HepG2 (cell line): ENCODE measurements around the gene PUS1. TPM values are rescaled to one million over a fixed set of nuclear protein-coding genes. Genes with fewer than 3 reads are reported as not detected.

Experiments
- ATF1 ChIP-seq: IDR thresholded peaks from 2 replicates; pipeline ENCODE4 v1.6.1; 2016; ENCODE audit warnings: mild to moderate bottlenecking, control low read depth
- CAMTA2 ChIP-seq: sonication (generic); formaldehyde crosslinking; IDR thresholded peaks from 2 replicates; pipeline ENCODE4 v1.4.0; 2020; ENCODE audit warnings: mild to moderate bottlenecking, missing genetic modification reagents, borderline replicate concordance
- GTF2F1 ChIP-seq: fragments of 150-350 bp; IDR thresholded peaks from 2 replicates; pipeline ENCODE4 v1.6.1; 2014; ENCODE audit warnings: low read length
- JUND ChIP-seq: sonication (generic); formaldehyde crosslinking; IDR thresholded peaks from 2 replicates; pipeline ENCODE4 v1.8.0; 2022; ENCODE audit warnings: mild to moderate bottlenecking, missing genetic modification reagents
- KDM4B ChIP-seq: sonication (generic); formaldehyde crosslinking; IDR thresholded peaks from 2 replicates; pipeline ENCODE4 v1.4.0; 2020; ENCODE audit warnings: missing genetic modification reagents
- MBD4 ChIP-seq: IDR thresholded peaks from 2 replicates; pipeline ENCODE4 v1.6.1; 2012; ENCODE audit warnings: low read length, inconsistent platforms, borderline replicate concordance
- MEF2D ChIP-seq: sonication (generic); formaldehyde crosslinking; IDR thresholded peaks from 2 replicates; pipeline ENCODE4 v1.5.1; 2020; ENCODE audit warnings: mild to moderate bottlenecking, missing genetic modification reagents
- NR1H2 ChIP-seq: sonication (generic); formaldehyde crosslinking; IDR thresholded peaks from 2 replicates; pipeline ENCODE4 v1.8.1; 2022; ENCODE audit warnings: low read depth, missing genetic modification reagents, borderline replicate concordance
- NR3C1 ChIP-seq: sonication (generic); formaldehyde crosslinking; IDR thresholded peaks from 2 replicates; pipeline ENCODE4 v1.4.0; 2020; ENCODE audit warnings: missing genetic modification reagents
- RARG ChIP-seq: sonication (generic); formaldehyde crosslinking; IDR thresholded peaks from 2 replicates; pipeline ENCODE4 v1.4.0; 2020; ENCODE audit warnings: low read depth, mild to moderate bottlenecking, missing genetic modification reagents
- STAT5B ChIP-seq: sonication (generic); formaldehyde crosslinking; IDR thresholded peaks from 2 replicates; pipeline ENCODE4 v1.4.0; 2020; ENCODE audit warnings: missing genetic modification reagents
- ZBTB20 ChIP-seq: sonication (generic); formaldehyde crosslinking; IDR thresholded peaks from 2 replicates; pipeline ENCODE4 v1.8.1; 2023; ENCODE audit warnings: missing genetic modification reagents, low read depth, mild to moderate bottlenecking, borderline replicate concordance
- ZBTB3 ChIP-seq: sonication (generic); formaldehyde crosslinking; IDR thresholded peaks from 2 replicates; pipeline ENCODE4 v1.4.0; 2020; ENCODE audit warnings: low read depth, mild to moderate bottlenecking, moderate library complexity, missing genetic modification reagents, borderline replicate concordance
- ZNF556 ChIP-seq: sonication (generic); formaldehyde crosslinking; IDR thresholded peaks from 2 replicates; pipeline ENCODE4 v1.4.0; 2020; ENCODE audit warnings: mild to moderate bottlenecking, missing genetic modification reagents, borderline replicate concordance
- ZNF558 ChIP-seq: sonication (generic); formaldehyde crosslinking; IDR thresholded peaks from 2 replicates; pipeline ENCODE4 v1.9.0; 2022; ENCODE audit warnings: mild to moderate bottlenecking, missing genetic modification reagents, borderline replicate concordance
- polyA plus RNA-seq, 8 experiments: library from polyadenylated mRNA; depleted of rRNA in 3 of 8; stranded (reverse) in 7 of 8; unstranded in 1 of 8; fragments of >200 nt; fragmentation: Illumina TruSeq in 4 of 8; extraction: Trizol in 4 of 8; gene quantifications; 2 replicates each; pipeline versions ENCODE4 v1.2.1 to v1.2.3, GENCODE V29; 2011 to 2016; ENCODE audit warnings: low read depth in 4 of 8, missing spikeins in 1 of 8, mixed read lengths in 1 of 8; ENCODE audit not compliant: insufficient read depth in 1 of 8
- total RNA-seq, 5 experiments: library from RNA; depleted of rRNA; stranded (reverse); fragments of >200 nt; fragmentation: Illumina TruSeq; extraction: Trizol; gene quantifications; 2 replicates each; pipeline ENCODE4 v1.2.3, GENCODE V29; 2016; ENCODE audit warnings: low read depth in 1 of 5
- TF ChIP-seq, protein P1 (sequence below): IDR thresholded peaks from 2 replicates; pipeline ENCODE4 v1.6.1; 2018; ENCODE audit warnings: missing genetic modification reagents, mild to moderate bottlenecking, missing compliant biosample characterization
- TF ChIP-seq, protein P2 (sequence below): sonication (generic); formaldehyde crosslinking; IDR thresholded peaks from 2 replicates; pipeline ENCODE4 v1.5.0; 2020; ENCODE audit warnings: missing genetic modification reagents
- TF ChIP-seq, protein P3 (sequence below): sonication (generic); formaldehyde crosslinking; IDR thresholded peaks from 2 replicates; pipeline ENCODE4 v1.4.0; 2020; ENCODE audit warnings: mild to moderate bottlenecking, missing genetic modification reagents
- TF ChIP-seq, protein P4 (sequence below): sonication (generic); formaldehyde crosslinking; IDR thresholded peaks from 2 replicates; pipeline ENCODE4; 2020; ENCODE audit warnings: missing genetic modification reagents, mild to moderate bottlenecking, borderline replicate concordance

Gene PUS1
- total and polyA plus RNA-seq, 2 of the 13 experiments (the other 11 are each of a cell fraction or from before 2014, with no cell fraction given): 19.2 to 24.7 TPM

DNA sequence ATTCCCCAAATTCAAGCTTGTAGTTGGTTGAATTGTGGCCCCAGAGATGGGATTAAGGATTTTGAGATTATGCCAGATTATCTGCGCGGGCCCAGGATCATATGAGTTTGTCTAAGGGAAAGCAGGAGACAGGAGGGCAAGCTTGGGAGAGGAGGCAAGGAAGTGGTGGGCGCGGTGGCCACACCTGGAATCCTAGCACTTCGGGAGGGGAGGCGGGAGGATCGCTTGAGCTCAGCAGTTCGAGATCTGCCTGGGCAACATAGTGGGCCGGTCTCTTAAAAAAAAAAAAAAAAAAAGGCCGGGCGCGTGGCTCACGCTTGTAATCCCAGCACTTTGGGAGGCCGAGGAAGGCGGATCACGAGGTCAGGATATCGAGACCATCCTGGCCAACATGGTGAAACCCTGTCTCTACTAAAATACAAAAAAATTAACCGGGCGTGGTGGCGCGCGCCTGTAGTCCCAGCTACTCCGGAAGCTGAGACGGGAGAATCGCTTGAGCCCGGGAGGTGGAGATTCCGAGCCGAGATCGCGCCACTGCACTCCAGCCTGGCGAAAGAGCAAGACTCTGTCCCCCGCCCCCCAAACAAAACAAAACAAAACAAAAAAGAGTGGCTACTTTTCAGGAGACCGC lies 881 bp upstream of the PUS1 start (continued):
- no peak for TF ChIP-seq NR1H2 (CRISPR knock-in tag)
- no peak for TF ChIP-seq ZNF558 (CRISPR knock-in tag)
- no peak for TF ChIP-seq RARG (CRISPR knock-in tag)
- TF ChIP-seq, protein P1, sequence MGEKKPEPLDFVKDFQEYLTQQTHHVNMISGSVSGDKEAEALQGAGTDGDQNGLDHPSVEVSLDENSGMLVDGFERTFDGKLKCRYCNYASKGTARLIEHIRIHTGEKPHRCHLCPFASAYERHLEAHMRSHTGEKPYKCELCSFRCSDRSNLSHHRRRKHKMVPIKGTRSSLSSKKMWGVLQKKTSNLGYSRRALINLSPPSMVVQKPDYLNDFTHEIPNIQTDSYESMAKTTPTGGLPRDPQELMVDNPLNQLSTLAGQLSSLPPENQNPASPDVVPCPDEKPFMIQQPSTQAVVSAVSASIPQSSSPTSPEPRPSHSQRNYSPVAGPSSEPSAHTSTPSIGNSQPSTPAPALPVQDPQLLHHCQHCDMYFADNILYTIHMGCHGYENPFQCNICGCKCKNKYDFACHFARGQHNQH: 0 out of 2 replicates have a peak, but pooled peaks have one; percentile 11
- no peak for TF ChIP-seq MBD4
- TF ChIP-seq GTF2F1: no peak
- no peak for TF ChIP-seq NR3C1 (CRISPR knock-in tag)
- 0 out of 2 replicates have a peak, but pooled peaks have one; percentile 4 for TF ChIP-seq ZNF556
- no peak for TF ChIP-seq CAMTA2
- 0 out of 2 replicates have a peak, but pooled peaks have one; percentile 14 for TF ChIP-seq ZBTB3 (CRISPR knock-in tag)
- TF ChIP-seq KDM4B (CRISPR knock-in tag): no peak
- TF ChIP-seq, protein P2, sequence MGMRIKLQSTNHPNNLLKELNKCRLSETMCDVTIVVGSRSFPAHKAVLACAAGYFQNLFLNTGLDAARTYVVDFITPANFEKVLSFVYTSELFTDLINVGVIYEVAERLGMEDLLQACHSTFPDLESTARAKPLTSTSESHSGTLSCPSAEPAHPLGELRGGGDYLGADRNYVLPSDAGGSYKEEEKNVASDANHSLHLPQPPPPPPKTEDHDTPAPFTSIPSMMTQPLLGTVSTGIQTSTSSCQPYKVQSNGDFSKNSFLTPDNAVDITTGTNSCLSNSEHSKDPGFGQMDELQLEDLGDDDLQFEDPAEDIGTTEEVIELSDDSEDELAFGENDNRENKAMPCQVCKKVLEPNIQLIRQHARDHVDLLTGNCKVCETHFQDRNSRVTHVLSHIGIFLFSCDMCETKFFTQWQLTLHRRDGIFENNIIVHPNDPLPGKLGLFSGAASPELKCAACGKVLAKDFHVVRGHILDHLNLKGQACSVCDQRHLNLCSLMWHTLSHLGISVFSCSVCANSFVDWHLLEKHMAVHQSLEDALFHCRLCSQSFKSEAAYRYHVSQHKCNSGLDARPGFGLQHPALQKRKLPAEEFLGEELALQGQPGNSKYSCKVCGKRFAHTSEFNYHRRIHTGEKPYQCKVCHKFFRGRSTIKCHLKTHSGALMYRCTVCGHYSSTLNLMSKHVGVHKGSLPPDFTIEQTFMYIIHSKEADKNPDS (CRISPR knock-in tag): no peak
- TF ChIP-seq, protein P3, sequence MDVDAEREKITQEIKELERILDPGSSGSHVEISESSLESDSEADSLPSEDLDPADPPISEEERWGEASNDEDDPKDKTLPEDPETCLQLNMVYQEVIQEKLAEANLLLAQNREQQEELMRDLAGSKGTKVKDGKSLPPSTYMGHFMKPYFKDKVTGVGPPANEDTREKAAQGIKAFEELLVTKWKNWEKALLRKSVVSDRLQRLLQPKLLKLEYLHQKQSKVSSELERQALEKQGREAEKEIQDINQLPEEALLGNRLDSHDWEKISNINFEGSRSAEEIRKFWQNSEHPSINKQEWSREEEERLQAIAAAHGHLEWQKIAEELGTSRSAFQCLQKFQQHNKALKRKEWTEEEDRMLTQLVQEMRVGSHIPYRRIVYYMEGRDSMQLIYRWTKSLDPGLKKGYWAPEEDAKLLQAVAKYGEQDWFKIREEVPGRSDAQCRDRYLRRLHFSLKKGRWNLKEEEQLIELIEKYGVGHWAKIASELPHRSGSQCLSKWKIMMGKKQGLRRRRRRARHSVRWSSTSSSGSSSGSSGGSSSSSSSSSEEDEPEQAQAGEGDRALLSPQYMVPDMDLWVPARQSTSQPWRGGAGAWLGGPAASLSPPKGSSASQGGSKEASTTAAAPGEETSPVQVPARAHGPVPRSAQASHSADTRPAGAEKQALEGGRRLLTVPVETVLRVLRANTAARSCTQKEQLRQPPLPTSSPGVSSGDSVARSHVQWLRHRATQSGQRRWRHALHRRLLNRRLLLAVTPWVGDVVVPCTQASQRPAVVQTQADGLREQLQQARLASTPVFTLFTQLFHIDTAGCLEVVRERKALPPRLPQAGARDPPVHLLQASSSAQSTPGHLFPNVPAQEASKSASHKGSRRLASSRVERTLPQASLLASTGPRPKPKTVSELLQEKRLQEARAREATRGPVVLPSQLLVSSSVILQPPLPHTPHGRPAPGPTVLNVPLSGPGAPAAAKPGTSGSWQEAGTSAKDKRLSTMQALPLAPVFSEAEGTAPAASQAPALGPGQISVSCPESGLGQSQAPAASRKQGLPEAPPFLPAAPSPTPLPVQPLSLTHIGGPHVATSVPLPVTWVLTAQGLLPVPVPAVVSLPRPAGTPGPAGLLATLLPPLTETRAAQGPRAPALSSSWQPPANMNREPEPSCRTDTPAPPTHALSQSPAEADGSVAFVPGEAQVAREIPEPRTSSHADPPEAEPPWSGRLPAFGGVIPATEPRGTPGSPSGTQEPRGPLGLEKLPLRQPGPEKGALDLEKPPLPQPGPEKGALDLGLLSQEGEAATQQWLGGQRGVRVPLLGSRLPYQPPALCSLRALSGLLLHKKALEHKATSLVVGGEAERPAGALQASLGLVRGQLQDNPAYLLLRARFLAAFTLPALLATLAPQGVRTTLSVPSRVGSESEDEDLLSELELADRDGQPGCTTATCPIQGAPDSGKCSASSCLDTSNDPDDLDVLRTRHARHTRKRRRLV (CRISPR knock-in tag): no peak
- no peak for TF ChIP-seq ATF1 (CRISPR knock-in tag)
- no peak for TF ChIP-seq ZBTB20
- TF ChIP-seq MEF2D (CRISPR knock-in tag): no peak
- no peak for TF ChIP-seq JUND (CRISPR knock-in tag)
- no peak for TF ChIP-seq STAT5B
- TF ChIP-seq, protein P4, sequence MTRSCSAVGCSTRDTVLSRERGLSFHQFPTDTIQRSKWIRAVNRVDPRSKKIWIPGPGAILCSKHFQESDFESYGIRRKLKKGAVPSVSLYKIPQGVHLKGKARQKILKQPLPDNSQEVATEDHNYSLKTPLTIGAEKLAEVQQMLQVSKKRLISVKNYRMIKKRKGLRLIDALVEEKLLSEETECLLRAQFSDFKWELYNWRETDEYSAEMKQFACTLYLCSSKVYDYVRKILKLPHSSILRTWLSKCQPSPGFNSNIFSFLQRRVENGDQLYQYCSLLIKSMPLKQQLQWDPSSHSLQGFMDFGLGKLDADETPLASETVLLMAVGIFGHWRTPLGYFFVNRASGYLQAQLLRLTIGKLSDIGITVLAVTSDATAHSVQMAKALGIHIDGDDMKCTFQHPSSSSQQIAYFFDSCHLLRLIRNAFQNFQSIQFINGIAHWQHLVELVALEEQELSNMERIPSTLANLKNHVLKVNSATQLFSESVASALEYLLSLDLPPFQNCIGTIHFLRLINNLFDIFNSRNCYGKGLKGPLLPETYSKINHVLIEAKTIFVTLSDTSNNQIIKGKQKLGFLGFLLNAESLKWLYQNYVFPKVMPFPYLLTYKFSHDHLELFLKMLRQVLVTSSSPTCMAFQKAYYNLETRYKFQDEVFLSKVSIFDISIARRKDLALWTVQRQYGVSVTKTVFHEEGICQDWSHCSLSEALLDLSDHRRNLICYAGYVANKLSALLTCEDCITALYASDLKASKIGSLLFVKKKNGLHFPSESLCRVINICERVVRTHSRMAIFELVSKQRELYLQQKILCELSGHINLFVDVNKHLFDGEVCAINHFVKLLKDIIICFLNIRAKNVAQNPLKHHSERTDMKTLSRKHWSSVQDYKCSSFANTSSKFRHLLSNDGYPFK (CRISPR knock-in tag): 0 out of 2 replicates have a peak, but pooled peaks have one; percentile 5
